Muscle layer of duodenum (tissue), 2 donors: ENCODE results near the gene MME.

Experiments
- H3K27ac ChIP-seq: one replicate; pipeline ENCODE4 v1.7.0; 2013; ENCODE audit warnings: mild to moderate bottlenecking, low read length
- H3K27me3 ChIP-seq: one replicate; pipeline ENCODE4 v1.7.0; 2013; ENCODE audit warnings: low read depth, mild to moderate bottlenecking, control low read depth, low read length
- H3K36me3 ChIP-seq, 2 donors: one replicate each; pipeline ENCODE4 v1.7.0; 2013; ENCODE audit warnings: low read length in 2 of 2, control low read depth in 1 of 2, mild to moderate bottlenecking in 1 of 2; ENCODE audit not compliant: insufficient read depth in 2 of 2, control insufficient read depth in 1 of 2
- H3K4me1 ChIP-seq, 2 donors: one replicate each; pipeline ENCODE4 v1.7.0; 2013; ENCODE audit warnings: low read length in 2 of 2, mild to moderate bottlenecking in 2 of 2, control low read depth in 1 of 2, moderate library complexity in 1 of 2; ENCODE audit not compliant: insufficient read depth in 2 of 2, control insufficient read depth in 1 of 2
- H3K4me3 ChIP-seq, 2 donors: one replicate each; pipeline ENCODE4 v1.7.0; 2013; ENCODE audit warnings: low read length in 2 of 2, low read depth in 1 of 2, mild to moderate bottlenecking in 1 of 2
- H3K9me3 ChIP-seq, 2 donors: one replicate each; pipeline ENCODE4 v1.7.0; 2013; ENCODE audit warnings: low read length in 2 of 2, control low read depth in 1 of 2, mild to moderate bottlenecking in 1 of 2; ENCODE audit not compliant: control insufficient read depth in 1 of 2
- donor health status: healthy.

Gene MME

DNA sequence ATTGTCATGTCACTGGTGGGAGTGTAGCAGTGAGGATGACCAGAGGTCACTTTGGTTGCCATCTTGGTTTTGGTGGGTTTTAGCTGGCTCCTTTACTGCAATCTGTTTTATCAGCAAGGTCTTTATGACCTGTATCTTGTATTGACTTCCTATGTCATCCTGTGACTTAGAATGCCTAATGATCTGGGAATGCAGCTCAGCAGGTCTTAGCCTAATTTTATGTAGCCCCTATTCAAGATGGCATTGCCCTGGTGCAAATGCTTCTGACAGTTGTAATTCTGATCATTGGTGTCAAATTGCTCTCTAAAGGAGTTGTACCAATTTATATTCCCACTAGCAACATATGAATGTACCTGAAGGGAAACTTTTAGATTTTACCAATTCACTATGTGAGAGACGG lies 139.0 kb downstream of the MME start:
- Histone ChIP-seq H3K4me1 (no peaks in the 10 kb centered on the region), H3K36me3 (no peaks in the 10 kb centered on the region), H3K27me3 (no peaks in the 10 kb centered on the region), H3K27ac (no peak overlapping the region), H3K9me3 (peaks cover 0 to 8% of the 10 kb centered on the region in 2 donors), H3K4me3 (no peak overlapping the region)

DNA sequence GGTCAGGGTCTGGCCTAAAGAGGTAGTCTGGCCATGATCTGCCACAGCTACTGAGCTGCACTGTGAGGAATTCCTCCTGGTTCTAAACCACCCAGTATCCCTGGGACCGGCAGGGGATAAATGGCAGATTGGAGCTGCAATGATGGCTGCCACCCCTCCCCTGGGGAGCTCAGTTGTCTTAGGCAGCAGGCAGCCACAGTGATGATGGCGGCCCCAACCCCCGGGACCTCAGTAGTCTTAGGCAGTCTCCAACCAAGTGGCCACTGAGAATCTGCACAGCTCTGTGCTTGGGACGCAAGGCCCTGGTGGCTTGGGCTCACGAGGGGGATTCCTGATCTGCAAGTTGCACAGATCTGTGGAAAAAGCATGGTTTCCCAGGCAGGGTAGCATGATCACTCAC lies 145.3 kb downstream of the MME start:
- Histone ChIP-seq H3K9me3 (peaks cover 0 to 8% of the 10 kb centered on the region in 2 donors), H3K4me3 (no peak overlapping the region), H3K27me3 (no peaks in the 10 kb centered on the region), H3K4me1 (no peaks in the 10 kb centered on the region), H3K27ac (no peak overlapping the region), H3K36me3 (no peaks in the 10 kb centered on the region)

DNA sequence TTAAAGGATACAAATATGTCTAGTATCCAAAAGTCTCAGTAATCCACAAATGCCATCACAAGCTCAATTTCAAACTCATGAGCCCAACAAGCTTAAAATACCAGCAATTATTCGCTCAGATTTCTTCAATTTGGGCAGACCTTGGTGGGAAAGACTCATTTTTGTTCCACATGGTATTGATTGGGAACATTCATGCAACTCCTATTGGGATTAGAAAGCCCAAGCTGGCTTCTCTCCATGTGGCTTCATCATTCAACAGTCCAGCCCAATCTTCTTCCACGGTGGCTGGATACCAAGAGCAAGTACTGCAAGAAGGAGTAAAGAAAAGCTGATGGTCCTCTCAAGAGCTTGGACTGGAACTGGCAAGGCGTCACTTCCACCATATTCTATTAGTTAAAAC lies 147.0 kb downstream of the MME start:
- H3K36me3 ChIP-seq, result no peaks in the 10 kb centered on the region
- no peak overlapping the region for H3K27ac ChIP-seq
- H3K4me3 ChIP-seq, result no peak overlapping the region
- H3K4me1 ChIP-seq, result no peaks in the 10 kb centered on the region
- H3K9me3 ChIP-seq, result no peaks in the 10 kb centered on the region
- H3K27me3 ChIP-seq, result no peaks in the 10 kb centered on the region

DNA sequence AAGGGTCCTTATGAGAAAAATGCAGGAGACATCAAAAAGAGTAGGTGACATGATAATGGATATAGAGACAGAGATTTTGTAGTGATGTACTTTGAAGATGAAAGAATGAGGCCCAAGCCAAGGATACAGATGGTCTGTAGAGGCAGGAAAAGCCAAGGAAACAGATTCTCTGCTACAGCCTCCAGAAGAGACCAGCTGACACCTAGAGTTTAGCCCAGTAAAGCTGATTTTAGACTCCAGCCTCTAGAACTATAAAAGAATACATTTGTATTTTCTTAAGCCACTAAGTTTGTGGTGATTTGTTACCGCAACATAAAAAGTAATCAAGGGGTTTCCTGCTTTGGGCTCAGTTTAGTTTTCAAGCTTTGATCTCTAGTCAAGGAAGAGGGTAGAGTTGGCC lies 148.6 kb downstream of the MME start:
- H3K36me3 ChIP-seq, result no peaks in the 10 kb centered on the region
- H3K4me1 ChIP-seq, result peaks cover 0 to 9% of the 10 kb centered on the region in 2 donors
- H3K9me3 ChIP-seq, result no peaks in the 10 kb centered on the region
- H3K27me3 ChIP-seq, result no peaks in the 10 kb centered on the region
- no peak overlapping the region for H3K27ac ChIP-seq
- no peak overlapping the region for H3K4me3 ChIP-seq

DNA sequence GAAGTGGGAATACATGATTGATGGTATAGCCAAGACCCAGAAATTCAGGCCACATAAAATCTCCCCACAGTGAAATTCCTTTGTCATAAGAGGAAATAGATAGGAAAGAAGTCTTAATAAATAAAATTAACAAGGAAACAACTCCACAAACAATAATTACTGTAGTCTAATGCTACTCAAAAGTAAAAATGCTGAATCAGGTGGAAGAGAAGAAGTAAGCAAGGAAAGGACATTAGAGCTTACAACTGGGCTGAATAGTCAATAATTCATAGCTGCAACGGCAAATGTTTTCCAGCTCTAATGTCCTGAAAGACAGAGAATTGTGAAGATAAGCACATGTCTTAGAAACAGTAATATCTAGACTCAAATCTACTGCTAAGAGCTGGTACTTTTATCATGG lies 149.0 kb downstream of the MME start:
- no peak overlapping the region for H3K27ac ChIP-seq
- no peak overlapping the region for H3K4me3 ChIP-seq
- H3K27me3 ChIP-seq, result no peaks in the 10 kb centered on the region
- H3K36me3 ChIP-seq, result no peaks in the 10 kb centered on the region
- no peaks in the 10 kb centered on the region for H3K9me3 ChIP-seq
- H3K4me1 ChIP-seq, result peaks cover 0 to 9% of the 10 kb centered on the region in 2 donors

DNA sequence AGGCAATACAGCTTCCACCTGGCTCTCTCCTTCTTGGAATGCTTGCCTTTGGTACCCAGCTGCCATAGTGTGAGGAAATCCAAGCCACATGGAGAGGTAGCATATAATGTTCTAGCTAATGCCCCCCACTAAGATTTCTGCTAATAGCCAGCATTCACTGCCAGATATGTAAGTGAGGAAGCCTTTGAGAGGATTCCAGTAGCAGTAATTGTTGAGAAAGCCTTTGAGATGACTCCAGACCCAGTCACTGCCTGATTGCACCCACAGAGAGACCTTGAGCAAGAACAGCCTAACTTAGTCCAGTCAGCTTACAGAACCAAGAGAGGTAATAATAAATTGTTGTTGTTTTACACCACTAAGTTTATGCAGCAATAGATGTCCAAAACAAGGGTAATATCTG lies 150.3 kb downstream of the MME start:
- H3K9me3 ChIP-seq, result no peaks in the 10 kb centered on the region
- no peaks in the 10 kb centered on the region for H3K27me3 ChIP-seq
- H3K27ac ChIP-seq, result no peak overlapping the region
- no peaks in the 10 kb centered on the region for H3K36me3 ChIP-seq
- H3K4me3 ChIP-seq, result no peak overlapping the region
- H3K4me1 ChIP-seq, result peaks cover 0 to 9% of the 10 kb centered on the region in 2 donors

DNA sequence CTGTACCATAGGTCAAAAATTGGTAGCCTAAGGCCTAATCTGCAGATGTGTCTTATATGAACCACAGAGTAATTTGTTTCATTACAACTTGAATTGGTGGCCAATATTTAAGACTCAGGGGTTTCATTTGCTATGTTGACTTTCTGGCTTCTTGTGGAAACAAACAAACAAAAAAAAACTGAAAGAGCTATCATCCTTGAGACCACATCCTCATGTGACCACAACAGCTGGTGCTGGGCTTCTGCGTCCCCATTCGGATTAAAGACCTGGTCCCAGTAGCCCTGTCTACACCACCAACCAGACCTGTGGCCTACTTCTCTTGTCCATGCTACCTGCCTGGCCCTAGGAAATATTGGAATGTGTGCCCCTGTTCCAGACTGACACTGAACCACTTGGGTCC lies 151.7 kb downstream of the MME start:
- no peaks in the 10 kb centered on the region for H3K9me3 ChIP-seq
- H3K4me3 ChIP-seq, result no peak overlapping the region
- H3K36me3 ChIP-seq, result no peaks in the 10 kb centered on the region
- H3K4me1 ChIP-seq, result peaks cover 0 to 9% of the 10 kb centered on the region in 2 donors
- no peaks in the 10 kb centered on the region for H3K27me3 ChIP-seq
- no peak overlapping the region for H3K27ac ChIP-seq

DNA sequence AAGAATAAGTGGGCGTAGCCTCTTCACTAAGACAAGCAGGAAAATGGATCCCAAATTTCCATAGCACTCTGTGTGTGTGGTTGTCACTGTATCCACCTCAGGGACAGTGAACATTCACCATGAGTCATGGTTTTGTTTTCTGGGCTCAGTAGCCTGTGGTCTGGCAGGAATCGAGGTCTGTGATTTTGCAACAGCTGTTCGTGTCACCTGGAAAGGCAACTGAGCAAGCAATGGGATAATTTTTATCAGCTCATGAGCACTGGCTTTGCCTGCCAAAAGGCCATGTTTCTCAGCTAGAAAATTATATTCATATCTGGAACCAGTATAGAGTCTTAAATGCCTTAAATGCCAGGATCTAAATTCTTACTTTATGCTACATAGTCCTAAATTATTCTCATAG lies 152.5 kb downstream of the MME start:
- Histone ChIP-seq H3K36me3 (no peaks in the 10 kb centered on the region), H3K9me3 (no peaks in the 10 kb centered on the region), H3K27me3 (no peaks in the 10 kb centered on the region), H3K4me3 (no peak overlapping the region), H3K4me1 (peaks cover 0 to 9% of the 10 kb centered on the region in 2 donors), H3K27ac (no peak overlapping the region)

DNA sequence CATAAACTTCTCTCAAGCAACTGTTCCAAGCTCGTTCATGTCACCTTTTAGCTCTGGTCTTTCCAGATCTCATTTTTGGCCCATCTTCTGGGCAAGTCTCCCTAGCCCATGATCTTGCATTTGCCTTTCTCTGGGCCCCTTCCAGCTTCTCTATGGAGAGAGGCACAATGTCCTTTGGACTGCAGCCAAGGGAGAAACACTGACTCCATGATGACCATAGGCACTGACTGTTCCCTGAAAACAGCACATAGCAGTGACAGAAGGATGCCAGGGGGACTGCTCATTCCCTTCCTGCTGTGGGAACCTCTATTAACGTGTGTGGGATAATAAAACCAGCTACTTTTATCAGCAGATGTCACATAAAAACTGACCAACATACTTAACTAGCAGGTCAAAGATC lies 153.1 kb downstream of the MME start:
- Histone ChIP-seq H3K4me3 (no peak overlapping the region), H3K36me3 (no peaks in the 10 kb centered on the region), H3K4me1 (peaks cover 0 to 9% of the 10 kb centered on the region in 2 donors), H3K27ac (no peak overlapping the region), H3K9me3 (no peaks in the 10 kb centered on the region), H3K27me3 (no peaks in the 10 kb centered on the region)
